Astrocyte (in vitro differentiated cells and primary cell): ENCODE results near the gene TTPAL. TPM values are rescaled to one million over a fixed set of nuclear protein-coding genes. Genes with fewer than 3 reads are reported as not detected.

Source experiments
- DNase-seq: peaks from one replicate; pipeline ENCODE4 v3.0.0-alpha.2; 2010; ENCODE audit warnings: low read depth
- FAIRE-seq: peaks from 2 replicates; lab custom pipeline; 2011; peaks lifted over from hg19 to GRCh38; lab: Jason Lieb, UNC
- H2AFZ ChIP-seq: 2 replicates; pipeline ENCODE4 v1.6.0; 2012; ENCODE audit warnings: low read depth, low read length, inconsistent platforms
- H3K27ac ChIP-seq: 2 replicates; pipeline ENCODE4 v1.5.1; 2011; ENCODE audit warnings: low read depth, low read length, inconsistent platforms
- H3K27me3 ChIP-seq: 2 replicates; pipeline ENCODE4 v1.6.0; 2011; ENCODE audit warnings: low read length, inconsistent platforms; ENCODE audit not compliant: insufficient read depth
- H3K36me3 ChIP-seq: 2 replicates; pipeline ENCODE4 v1.5.1; 2011; ENCODE audit warnings: low read length, inconsistent platforms; ENCODE audit not compliant: insufficient read depth
- H3K4me1 ChIP-seq: 2 replicates; pipeline ENCODE4 v1.5.1; 2011; ENCODE audit warnings: low read length, inconsistent platforms; ENCODE audit not compliant: insufficient read depth
- H3K4me2 ChIP-seq: 2 replicates; pipeline ENCODE4 v1.6.0; 2012; ENCODE audit warnings: low read length, inconsistent platforms
- H3K4me3 ChIP-seq: 2 replicates; pipeline ENCODE4 v1.5.1; 2011; ENCODE audit warnings: low read depth, mild to moderate bottlenecking, low read length, inconsistent platforms; ENCODE audit not compliant: insufficient read depth
- H3K79me2 ChIP-seq: 2 replicates; pipeline ENCODE4 v1.6.0; 2012; ENCODE audit warnings: mild to moderate bottlenecking, low read length, inconsistent platforms; ENCODE audit not compliant: insufficient read depth
- H3K9ac ChIP-seq: 2 replicates; pipeline ENCODE4 v1.6.0; 2012; ENCODE audit warnings: mild to moderate bottlenecking, low read length, inconsistent platforms
- H3K9me3 ChIP-seq: 2 replicates; pipeline ENCODE4 v1.5.1; 2012; ENCODE audit warnings: low read depth, mild to moderate bottlenecking, low read length, inconsistent platforms; ENCODE audit not compliant: insufficient read depth
- H4K20me1 ChIP-seq: 2 replicates; pipeline ENCODE4 v1.6.0; 2012; ENCODE audit warnings: low read length, inconsistent platforms; ENCODE audit not compliant: insufficient read depth
- H3K27ac Mint-ChIP-seq: one replicate; pipeline ENCODE4 v1.8.0; 2021; ENCODE audit warnings: mild to moderate bottlenecking, mixed read lengths; ENCODE audit not compliant: unreplicated experiment
- H3K27me3 Mint-ChIP-seq: one replicate; pipeline ENCODE4 v1.8.0; 2021; ENCODE audit warnings: low read depth, mixed read lengths; ENCODE audit not compliant: unreplicated experiment
- H3K36me3 Mint-ChIP-seq: one replicate; pipeline ENCODE4 v1.8.0; 2021; ENCODE audit warnings: low read depth, mixed read lengths; ENCODE audit not compliant: unreplicated experiment
- H3K4me1 Mint-ChIP-seq: one replicate; pipeline ENCODE4 v1.8.0; 2021; ENCODE audit warnings: low read depth, mixed read lengths; ENCODE audit not compliant: unreplicated experiment
- H3K4me3 Mint-ChIP-seq: one replicate; pipeline ENCODE4 v1.8.0; 2021; ENCODE audit warnings: mild to moderate bottlenecking, moderate library complexity, mixed read lengths; ENCODE audit not compliant: unreplicated experiment
- H3K9me3 Mint-ChIP-seq: one replicate; pipeline ENCODE4 v1.8.0; 2021; ENCODE audit warnings: mild to moderate bottlenecking, mixed read lengths; ENCODE audit not compliant: unreplicated experiment
- EZH2 ChIP-seq: IDR thresholded peaks from 2 replicates; pipeline ENCODE4 v1.6.1; 2012; ENCODE audit warnings: mild to moderate bottlenecking, low read length, inconsistent platforms; ENCODE audit not compliant: insufficient read depth
- total RNA-seq: library from RNA; stranded (reverse); gene quantifications from 2 replicates; pipeline ENCODE4 v1.2.1, GENCODE V29; 2021
- TF ChIP-seq, protein P1 (sequence below): IDR thresholded peaks from 2 replicates; pipeline ENCODE4 v1.5.1; 2011; ENCODE audit warnings: low read depth, mild to moderate bottlenecking, inconsistent platforms, low read length, moderate library complexity; ENCODE audit not compliant: insufficient read depth

TTPAL gene
- total RNA-seq, 1 donor from 2014 or later = 23.3 TPM

DNA sequence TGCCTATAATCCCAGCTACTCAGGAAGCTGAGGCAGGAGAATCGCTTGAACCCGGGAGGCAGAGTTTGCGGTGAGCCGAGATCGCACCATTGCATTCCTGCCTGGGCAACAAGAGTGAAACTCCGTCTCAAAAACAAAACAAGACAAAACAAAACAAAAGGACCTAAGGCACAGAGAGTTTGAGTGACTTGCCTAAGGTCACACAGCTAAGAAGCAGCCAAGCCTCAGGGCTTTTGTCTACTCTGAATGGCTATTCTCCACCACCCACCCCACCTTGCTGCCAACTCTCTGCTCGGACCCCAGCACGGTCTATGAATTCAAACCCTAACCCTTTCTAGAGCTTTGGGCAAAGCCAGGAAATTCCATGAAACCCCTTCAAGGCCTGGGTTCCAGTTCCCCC is 19.1 kb upstream of the TTPAL start:
- H3K27ac Mint-ChIP-seq = no peak overlapping the region
- no peak for TF ChIP-seq EZH2
- TF ChIP-seq, protein P1, sequence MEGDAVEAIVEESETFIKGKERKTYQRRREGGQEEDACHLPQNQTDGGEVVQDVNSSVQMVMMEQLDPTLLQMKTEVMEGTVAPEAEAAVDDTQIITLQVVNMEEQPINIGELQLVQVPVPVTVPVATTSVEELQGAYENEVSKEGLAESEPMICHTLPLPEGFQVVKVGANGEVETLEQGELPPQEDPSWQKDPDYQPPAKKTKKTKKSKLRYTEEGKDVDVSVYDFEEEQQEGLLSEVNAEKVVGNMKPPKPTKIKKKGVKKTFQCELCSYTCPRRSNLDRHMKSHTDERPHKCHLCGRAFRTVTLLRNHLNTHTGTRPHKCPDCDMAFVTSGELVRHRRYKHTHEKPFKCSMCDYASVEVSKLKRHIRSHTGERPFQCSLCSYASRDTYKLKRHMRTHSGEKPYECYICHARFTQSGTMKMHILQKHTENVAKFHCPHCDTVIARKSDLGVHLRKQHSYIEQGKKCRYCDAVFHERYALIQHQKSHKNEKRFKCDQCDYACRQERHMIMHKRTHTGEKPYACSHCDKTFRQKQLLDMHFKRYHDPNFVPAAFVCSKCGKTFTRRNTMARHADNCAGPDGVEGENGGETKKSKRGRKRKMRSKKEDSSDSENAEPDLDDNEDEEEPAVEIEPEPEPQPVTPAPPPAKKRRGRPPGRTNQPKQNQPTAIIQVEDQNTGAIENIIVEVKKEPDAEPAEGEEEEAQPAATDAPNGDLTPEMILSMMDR = no peak
- no peaks in the 10 kb centered on the region for H3K36me3 Mint-ChIP-seq
- no peaks in the 10 kb centered on the region for H3K9me3 Mint-ChIP-seq
- H3K4me1 Mint-ChIP-seq = no peaks in the 10 kb centered on the region
- H3K27me3 Mint-ChIP-seq = peaks cover 6% of the 10 kb centered on the region
- no peaks in the 10 kb centered on the region for H3K79me2 ChIP-seq
- no peak overlapping the region for H3K9ac ChIP-seq
- no peak overlapping the region for H3K27ac ChIP-seq
- H4K20me1 ChIP-seq = no peaks in the 10 kb centered on the region
- FAIRE-seq (no peak), DNase-seq (no peak)
- no peak overlapping the region for H3K4me3 ChIP-seq
- peaks cover 7% of the 10 kb centered on the region for H3K27me3 ChIP-seq
- H3K4me3 Mint-ChIP-seq = no peak overlapping the region
- H3K4me2 ChIP-seq = no peak overlapping the region
- H3K4me1 ChIP-seq = no peaks in the 10 kb centered on the region
- H3K9me3 ChIP-seq = no peaks in the 10 kb centered on the region
- no peaks in the 10 kb centered on the region for H3K36me3 ChIP-seq
- H2AFZ ChIP-seq = no peak overlapping the region

DNA sequence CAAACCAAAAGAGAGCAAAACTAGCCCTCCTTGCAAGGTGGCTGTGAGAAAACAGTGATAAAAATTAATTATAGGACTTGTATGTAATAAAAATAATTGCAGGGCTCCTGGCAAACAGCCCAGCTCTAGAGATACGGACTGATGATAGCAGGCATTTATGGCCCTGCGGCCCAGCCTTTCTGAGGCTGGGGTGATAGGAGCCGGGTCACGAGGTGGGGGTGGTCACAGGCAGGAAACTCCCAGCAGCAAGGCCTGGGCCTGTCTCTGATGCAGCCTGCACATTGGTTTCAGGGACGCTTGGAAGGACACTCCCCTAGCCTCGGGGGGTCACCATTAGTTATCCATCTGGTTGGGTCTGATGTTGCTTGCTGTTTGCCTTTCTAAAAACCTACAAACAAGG is 18.7 kb upstream of the TTPAL start:
- FAIRE-seq (no peak), DNase-seq (no peak)
- Histone ChIP-seq H3K4me1 (no peaks in the 10 kb centered on the region), H3K4me2 (no peak overlapping the region), H3K27ac (no peak overlapping the region), H4K20me1 (no peaks in the 10 kb centered on the region), H3K4me3 (no peak overlapping the region), H3K9ac (no peak overlapping the region), H3K36me3 (no peaks in the 10 kb centered on the region), H3K79me2 (no peaks in the 10 kb centered on the region), H2AFZ (no peak overlapping the region), H3K27me3 (peaks cover 4% of the 10 kb centered on the region), H3K9me3 (no peaks in the 10 kb centered on the region)
- Mint-ChIP-seq H3K4me1 (no peaks in the 10 kb centered on the region), H3K36me3 (no peaks in the 10 kb centered on the region), H3K27ac (no peak overlapping the region), H3K4me3 (no peak overlapping the region), H3K27me3 (peaks cover 7% of the 10 kb centered on the region), H3K9me3 (no peaks in the 10 kb centered on the region)
- TF ChIP-seq, protein P1 = no peak
- TF ChIP-seq EZH2 = no peak

DNA sequence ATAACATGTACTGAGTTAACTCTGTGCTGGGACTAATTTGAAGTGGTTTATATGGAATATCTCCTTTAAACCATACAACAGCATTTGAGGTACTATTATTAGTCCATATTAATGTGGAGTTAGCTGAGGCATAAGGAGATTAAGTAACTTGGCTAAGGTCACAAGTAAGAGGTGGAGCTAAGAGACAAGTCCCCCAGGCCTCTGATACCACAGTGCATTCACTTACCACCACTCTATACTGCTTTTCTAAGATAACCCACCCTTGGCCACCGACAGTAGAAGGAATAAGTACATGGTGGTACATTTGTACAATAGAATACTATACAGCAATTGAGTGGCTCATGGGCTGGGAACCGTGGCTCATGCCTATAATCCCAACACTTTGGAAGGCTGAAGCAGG is 16.4 kb upstream of the TTPAL start:
- DNase-seq (no peak), FAIRE-seq (no peak)
- Mint-ChIP-seq H3K27me3 (peaks cover 9% of the 10 kb centered on the region), H3K27ac (no peak overlapping the region), H3K9me3 (no peaks in the 10 kb centered on the region), H3K4me3 (no peak overlapping the region), H3K36me3 (no peaks in the 10 kb centered on the region), H3K4me1 (no peaks in the 10 kb centered on the region)
- H3K36me3 ChIP-seq = no peaks in the 10 kb centered on the region
- peaks cover 2% of the 10 kb centered on the region for H3K27me3 ChIP-seq
- no peaks in the 10 kb centered on the region for H4K20me1 ChIP-seq
- H3K4me1 ChIP-seq = no peaks in the 10 kb centered on the region
- no peaks in the 10 kb centered on the region for H3K9me3 ChIP-seq
- no peak overlapping the region for H3K27ac ChIP-seq
- H3K9ac ChIP-seq = no peak overlapping the region
- H3K79me2 ChIP-seq = no peaks in the 10 kb centered on the region
- H2AFZ ChIP-seq = no peak overlapping the region
- TF ChIP-seq, protein P1 = no peak
- no peak for TF ChIP-seq EZH2
- H3K4me2 ChIP-seq = no peak overlapping the region
- H3K4me3 ChIP-seq = no peak overlapping the region
